BLaER1 (cell line): Measurements from ENCODE around the gene SCPEP1.

Experiments
- H3K27ac ChIP-seq: shearing (Covaris generic); formaldehyde crosslinking; 2 replicates; pipeline ENCODE4 v1.8.1; 2022
- H3K27me3 ChIP-seq: shearing (Covaris generic); formaldehyde crosslinking; 2 replicates; pipeline ENCODE4 v1.8.1; 2022
- H3K36me3 ChIP-seq: shearing (Covaris generic); formaldehyde crosslinking; 2 replicates; pipeline ENCODE4 v1.8.1; 2022
- H3K4me1 ChIP-seq: shearing (Covaris generic); formaldehyde crosslinking; 2 replicates; pipeline ENCODE4 v1.8.1; 2022
- H3K4me2 ChIP-seq: shearing (Covaris generic); formaldehyde crosslinking; 2 replicates; pipeline ENCODE4 v1.8.1; 2022
- H3K4me3 ChIP-seq: shearing (Covaris generic); formaldehyde crosslinking; 2 replicates; pipeline ENCODE4 v1.8.1; 2022
- H3K9ac ChIP-seq: shearing (Covaris generic); formaldehyde crosslinking; 2 replicates; pipeline ENCODE4 v1.8.1; 2022
- H3K9me3 ChIP-seq: shearing (Covaris generic); formaldehyde crosslinking; 2 replicates; pipeline ENCODE4 v1.8.1; 2022
- H4K20me1 ChIP-seq: shearing (Covaris generic); formaldehyde crosslinking; 2 replicates; pipeline ENCODE4 v1.8.1; 2022
- Cebpa-rat ChIP-seq: shearing (Covaris generic); IDR thresholded peaks from 2 replicates; pipeline ENCODE4 v1.8.1; 2022

Gene SCPEP1

GRCh38 chr17:57010487-57010886, 32.6 kb downstream of the SCPEP1 start:
- TF ChIP-seq Cebpa-rat: no peak
- H3K4me1 ChIP-seq: peaks cover 64% of the 10 kb centered on the region
- H3K9me3 ChIP-seq: no peaks in the 10 kb centered on the region
- no peaks in the 10 kb centered on the region; the same call in 1 of the 2 replicates for H3K27me3 ChIP-seq
- H4K20me1 ChIP-seq: no peaks in the 10 kb centered on the region
- H3K27ac ChIP-seq: no peak overlapping the region; the same call in 1 of the 2 replicates
- no peak overlapping the region for H3K4me3 ChIP-seq
- H3K36me3 ChIP-seq: peaks cover 21% of the 10 kb centered on the region; the same call in 1 of the 2 replicates
- H3K4me2 ChIP-seq: peak overlapping the region; percentile 70
- peak overlapping the region; percentile 31; the same call in 1 of the 2 replicates for H3K9ac ChIP-seq

GRCh38 chr17:57011491-57012015, 33.6 kb downstream of the SCPEP1 start:
- Histone ChIP-seq H4K20me1 (no peaks in the 10 kb centered on the region), H3K9ac (no peak overlapping the region), H3K4me3 (no peak overlapping the region)

GRCh38 chr17:57016071-57016763, 38.3 kb downstream of the SCPEP1 start:
- Histone ChIP-seq H3K27me3 (no peaks in the 10 kb centered on the region; the same call in 1 of the 2 replicates), H3K9me3 (no peaks in the 10 kb centered on the region), H3K9ac (no peak overlapping the region), H3K27ac (no peak overlapping the region), H3K36me3 (no peaks in the 10 kb centered on the region), H3K4me2 (no peak overlapping the region), H3K4me1 (peaks cover 7% of the 10 kb centered on the region), H3K4me3 (no peak overlapping the region), H4K20me1 (no peaks in the 10 kb centered on the region)
- TF ChIP-seq Cebpa-rat: no peak

More at GRCh38 chr17:57011491-57012015, 33.6 kb downstream of the SCPEP1 start:
- Histone ChIP-seq H3K9me3 (no peaks in the 10 kb centered on the region), H3K36me3 (peaks cover 21% of the 10 kb centered on the region; the same call in 1 of the 2 replicates), H3K27me3 (no peaks in the 10 kb centered on the region; the same call in 1 of the 2 replicates), H3K4me1 (peaks cover 53% of the 10 kb centered on the region), H3K4me2 (peak overlapping the region; percentile 70; the same call in 1 of the 2 replicates), H3K27ac (0 out of 2 replicates have a peak overlapping the region, but pooled peaks have one; percentile 12)
- TF ChIP-seq Cebpa-rat: no peak

GRCh38 chr17:57016764-57017116, 38.8 kb downstream of the SCPEP1 start:
- no peak for TF ChIP-seq Cebpa-rat
- no peak overlapping the region for H3K4me3 ChIP-seq
- no peak overlapping the region for H3K27ac ChIP-seq
- no peak overlapping the region for H3K4me2 ChIP-seq
- H3K4me1 ChIP-seq: peaks cover 2% of the 10 kb centered on the region
- no peaks in the 10 kb centered on the region for H3K9me3 ChIP-seq
- H3K36me3 ChIP-seq: no peaks in the 10 kb centered on the region
- no peaks in the 10 kb centered on the region for H4K20me1 ChIP-seq
- H3K27me3 ChIP-seq: no peaks in the 10 kb centered on the region; the same call in 1 of the 2 replicates
- no peak overlapping the region for H3K9ac ChIP-seq

GRCh38 chr17:57017625-57018024, 39.7 kb downstream of the SCPEP1 start:
- Histone ChIP-seq H3K4me3 (no peak overlapping the region), H3K4me1 (no peaks in the 10 kb centered on the region), H3K9me3 (no peaks in the 10 kb centered on the region; the same call in 1 of the 2 replicates), H3K36me3 (no peaks in the 10 kb centered on the region), H3K4me2 (no peak overlapping the region), H3K9ac (no peak overlapping the region), H3K27me3 (no peaks in the 10 kb centered on the region), H3K27ac (no peak overlapping the region), H4K20me1 (no peaks in the 10 kb centered on the region)
- no peak for TF ChIP-seq Cebpa-rat

- Histone ChIP-seq H3K27ac (no peak overlapping the region), H4K20me1 (no peaks in the 10 kb centered on the region), H3K27me3 (no peaks in the 10 kb centered on the region), H3K4me2 (no peak overlapping the region), H3K9me3 (peaks cover 15% of the 10 kb centered on the region), H3K36me3 (no peaks in the 10 kb centered on the region), H3K9ac (no peak overlapping the region), H3K4me1 (no peaks in the 10 kb centered on the region), H3K4me3 (no peak overlapping the region)
- no peak for TF ChIP-seq Cebpa-rat
Observed at GRCh38 chr17:57020208-57020607, 42.3 kb downstream of the SCPEP1 start.

GRCh38 chr17:57021226-57021940, 43.5 kb downstream of the SCPEP1 start:
- Histone ChIP-seq H3K4me3 (no peak overlapping the region), H3K4me2 (no peak overlapping the region), H3K36me3 (no peaks in the 10 kb centered on the region), H3K4me1 (no peaks in the 10 kb centered on the region), H4K20me1 (no peaks in the 10 kb centered on the region), H3K27me3 (no peaks in the 10 kb centered on the region), H3K9ac (no peak overlapping the region), H3K27ac (no peak overlapping the region), H3K9me3 (peaks cover 27% of the 10 kb centered on the region)
- TF ChIP-seq Cebpa-rat: no peak

- H3K4me2 ChIP-seq: no peak overlapping the region
- no peaks in the 10 kb centered on the region for H4K20me1 ChIP-seq
- H3K4me3 ChIP-seq: no peak overlapping the region
- H3K4me1 ChIP-seq: no peaks in the 10 kb centered on the region
- peaks cover 62% of the 10 kb centered on the region for H3K9me3 ChIP-seq
- no peak for TF ChIP-seq Cebpa-rat
- no peaks in the 10 kb centered on the region for H3K36me3 ChIP-seq
- H3K9ac ChIP-seq: no peak overlapping the region
- H3K27me3 ChIP-seq: no peaks in the 10 kb centered on the region
- H3K27ac ChIP-seq: no peak overlapping the region
Observed at GRCh38 chr17:57025876-57026275, 47.9 kb downstream of the SCPEP1 start.

- H3K4me1 ChIP-seq: peaks cover 2% of the 10 kb centered on the region
- H3K27me3 ChIP-seq: no peaks in the 10 kb centered on the region
- no peak overlapping the region for H3K4me3 ChIP-seq
- peaks cover 62% of the 10 kb centered on the region for H3K9me3 ChIP-seq
- no peak overlapping the region for H3K27ac ChIP-seq
- no peaks in the 10 kb centered on the region for H3K36me3 ChIP-seq
- no peak overlapping the region for H3K9ac ChIP-seq
- H3K4me2 ChIP-seq: no peak overlapping the region
- no peak for TF ChIP-seq Cebpa-rat
- H4K20me1 ChIP-seq: no peaks in the 10 kb centered on the region
Observed at GRCh38 chr17:57027852-57028251, 49.9 kb downstream of the SCPEP1 start.

- H4K20me1 ChIP-seq: no peaks in the 10 kb centered on the region
- no peak overlapping the region for H3K27ac ChIP-seq
- no peak for TF ChIP-seq Cebpa-rat
Observed at GRCh38 chr17:57032343-57032742, 54.4 kb downstream of the SCPEP1 start.

More at GRCh38 chr17:57032343-57032742, 54.4 kb downstream of the SCPEP1 start:
- Histone ChIP-seq H3K4me1 (peaks cover 14% of the 10 kb centered on the region), H3K9ac (no peak overlapping the region), H3K4me3 (no peak overlapping the region), H3K9me3 (peaks cover 26% of the 10 kb centered on the region), H3K36me3 (no peaks in the 10 kb centered on the region), H3K4me2 (no peak overlapping the region), H3K27me3 (no peaks in the 10 kb centered on the region)
